HepG2 (cell line): Measurements from ENCODE around the gene NPC1. TPM values are rescaled to one million over a fixed set of nuclear protein-coding genes. Genes with fewer than 3 reads are reported as not detected.

Experiments
- CHD2 ChIP-seq: IDR thresholded peaks from 2 replicates; pipeline ENCODE4 v1.6.1; 2011; ENCODE audit warnings: low read depth, low read length, improper control_type of control experiment
- PHF5A ChIP-seq: IDR thresholded peaks from one replicate; pipeline ENCODE4 v1.6.1; 2018; ENCODE audit warnings: low read depth, missing genetic modification reagents; ENCODE audit not compliant: unreplicated experiment
- SP2 ChIP-seq: sonication (generic); formaldehyde crosslinking; IDR thresholded peaks from 2 replicates; pipeline ENCODE4 v1.5.1; 2020; ENCODE audit warnings: mild to moderate bottlenecking, missing genetic modification reagents
- SPEN ChIP-seq: sonication (generic); formaldehyde crosslinking; IDR thresholded peaks from 2 replicates; pipeline ENCODE4 v1.5.1; 2020; ENCODE audit warnings: low read depth, mild to moderate bottlenecking, missing genetic modification reagents
- polyA plus RNA-seq, 8 experiments: library from polyadenylated mRNA; depleted of rRNA in 3 of 8; stranded (reverse) in 7 of 8; unstranded in 1 of 8; fragments of >200 nt; fragmentation: Illumina TruSeq in 4 of 8; extraction: Trizol in 4 of 8; gene quantifications; 2 replicates each; pipeline versions ENCODE4 v1.2.1 to v1.2.3, GENCODE V29; 2011 to 2016; ENCODE audit warnings: low read depth in 4 of 8, missing spikeins in 1 of 8, mixed read lengths in 1 of 8; ENCODE audit not compliant: insufficient read depth in 1 of 8
- total RNA-seq, 5 experiments: library from RNA; depleted of rRNA; stranded (reverse); fragments of >200 nt; fragmentation: Illumina TruSeq; extraction: Trizol; gene quantifications; 2 replicates each; pipeline ENCODE4 v1.2.3, GENCODE V29; 2016; ENCODE audit warnings: low read depth in 1 of 5
- TF ChIP-seq, protein P1 (sequence below): sonication (generic); formaldehyde crosslinking; IDR thresholded peaks from one replicate; pipeline ENCODE4 v1.5.1; 2020; ENCODE audit warnings: mild to moderate bottlenecking, missing genetic modification reagents; ENCODE audit errors: not compliant biosample characterization
- TF ChIP-seq, protein P2 (sequence below): sonication (generic); formaldehyde crosslinking; IDR thresholded peaks from 2 replicates; pipeline ENCODE4 v1.8.1; 2023; ENCODE audit warnings: mild to moderate bottlenecking, missing genetic modification reagents
- TF ChIP-seq, protein P3 (sequence below): sonication (generic); formaldehyde crosslinking; conservative IDR thresholded peaks from 2 replicates; pipeline ENCODE4 v1.8.0; 2022; ENCODE audit warnings: mild to moderate bottlenecking, moderate library complexity, missing genetic modification reagents
- TF ChIP-seq, protein P4 (sequence below): sonication (generic); formaldehyde crosslinking; IDR thresholded peaks from 2 replicates; pipeline ENCODE4 v1.4.0; 2020; ENCODE audit warnings: missing genetic modification reagents

The NPC1 gene
- total and polyA plus RNA-seq, 2 of the 13 experiments (the other 11 are each of a cell fraction or from before 2014, with no cell fraction given): 46.5 to 114 TPM

DNA sequence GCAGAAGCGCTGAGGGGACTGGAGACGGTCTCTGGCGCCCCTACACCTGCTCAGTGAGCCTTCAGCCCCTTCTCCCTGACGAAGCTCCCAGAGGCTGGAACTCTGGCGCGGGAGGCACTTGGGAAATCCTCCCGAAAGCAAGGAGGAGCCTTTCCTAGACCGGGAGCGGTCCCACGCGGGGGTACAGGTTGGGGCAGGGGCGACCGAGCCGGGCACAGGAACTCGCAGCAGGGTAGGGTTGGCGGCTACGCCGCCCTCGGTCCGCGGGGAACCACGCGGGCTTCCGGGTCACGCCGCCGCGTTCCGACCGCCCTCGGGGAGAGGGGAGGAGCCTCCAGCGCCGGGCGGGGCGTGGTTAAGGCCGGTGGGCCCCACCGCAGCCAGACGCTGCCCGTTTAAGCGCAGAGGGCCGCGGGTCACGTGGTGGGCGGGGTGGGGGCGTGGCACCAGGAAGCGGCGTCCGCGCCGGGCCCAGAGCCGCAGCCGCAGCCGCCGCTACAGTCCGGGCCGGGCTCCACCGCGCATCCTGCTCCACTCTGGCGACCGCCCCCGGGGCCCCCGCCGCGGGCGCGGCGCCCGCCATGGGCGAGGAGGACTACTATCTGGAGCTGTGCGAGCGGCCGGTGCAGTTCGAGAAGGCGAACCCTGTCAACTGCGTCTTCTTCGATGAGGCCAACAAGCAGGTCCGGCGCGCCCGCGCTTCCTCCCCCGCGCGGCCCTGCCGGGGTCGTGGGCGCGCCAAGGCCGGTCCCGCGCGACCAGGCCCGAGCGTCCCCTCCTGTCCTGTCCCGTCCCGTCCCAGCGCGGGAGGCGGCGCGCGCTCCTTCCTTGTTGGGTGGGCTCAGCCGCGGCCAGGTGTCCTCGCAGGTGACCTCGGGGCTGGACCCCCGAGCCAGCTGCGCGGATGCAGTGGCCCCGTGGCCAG, 83.0 kb downstream of the NPC1 start, which contains the start of gene RMC1 (continued):
- TF ChIP-seq, protein P1, sequence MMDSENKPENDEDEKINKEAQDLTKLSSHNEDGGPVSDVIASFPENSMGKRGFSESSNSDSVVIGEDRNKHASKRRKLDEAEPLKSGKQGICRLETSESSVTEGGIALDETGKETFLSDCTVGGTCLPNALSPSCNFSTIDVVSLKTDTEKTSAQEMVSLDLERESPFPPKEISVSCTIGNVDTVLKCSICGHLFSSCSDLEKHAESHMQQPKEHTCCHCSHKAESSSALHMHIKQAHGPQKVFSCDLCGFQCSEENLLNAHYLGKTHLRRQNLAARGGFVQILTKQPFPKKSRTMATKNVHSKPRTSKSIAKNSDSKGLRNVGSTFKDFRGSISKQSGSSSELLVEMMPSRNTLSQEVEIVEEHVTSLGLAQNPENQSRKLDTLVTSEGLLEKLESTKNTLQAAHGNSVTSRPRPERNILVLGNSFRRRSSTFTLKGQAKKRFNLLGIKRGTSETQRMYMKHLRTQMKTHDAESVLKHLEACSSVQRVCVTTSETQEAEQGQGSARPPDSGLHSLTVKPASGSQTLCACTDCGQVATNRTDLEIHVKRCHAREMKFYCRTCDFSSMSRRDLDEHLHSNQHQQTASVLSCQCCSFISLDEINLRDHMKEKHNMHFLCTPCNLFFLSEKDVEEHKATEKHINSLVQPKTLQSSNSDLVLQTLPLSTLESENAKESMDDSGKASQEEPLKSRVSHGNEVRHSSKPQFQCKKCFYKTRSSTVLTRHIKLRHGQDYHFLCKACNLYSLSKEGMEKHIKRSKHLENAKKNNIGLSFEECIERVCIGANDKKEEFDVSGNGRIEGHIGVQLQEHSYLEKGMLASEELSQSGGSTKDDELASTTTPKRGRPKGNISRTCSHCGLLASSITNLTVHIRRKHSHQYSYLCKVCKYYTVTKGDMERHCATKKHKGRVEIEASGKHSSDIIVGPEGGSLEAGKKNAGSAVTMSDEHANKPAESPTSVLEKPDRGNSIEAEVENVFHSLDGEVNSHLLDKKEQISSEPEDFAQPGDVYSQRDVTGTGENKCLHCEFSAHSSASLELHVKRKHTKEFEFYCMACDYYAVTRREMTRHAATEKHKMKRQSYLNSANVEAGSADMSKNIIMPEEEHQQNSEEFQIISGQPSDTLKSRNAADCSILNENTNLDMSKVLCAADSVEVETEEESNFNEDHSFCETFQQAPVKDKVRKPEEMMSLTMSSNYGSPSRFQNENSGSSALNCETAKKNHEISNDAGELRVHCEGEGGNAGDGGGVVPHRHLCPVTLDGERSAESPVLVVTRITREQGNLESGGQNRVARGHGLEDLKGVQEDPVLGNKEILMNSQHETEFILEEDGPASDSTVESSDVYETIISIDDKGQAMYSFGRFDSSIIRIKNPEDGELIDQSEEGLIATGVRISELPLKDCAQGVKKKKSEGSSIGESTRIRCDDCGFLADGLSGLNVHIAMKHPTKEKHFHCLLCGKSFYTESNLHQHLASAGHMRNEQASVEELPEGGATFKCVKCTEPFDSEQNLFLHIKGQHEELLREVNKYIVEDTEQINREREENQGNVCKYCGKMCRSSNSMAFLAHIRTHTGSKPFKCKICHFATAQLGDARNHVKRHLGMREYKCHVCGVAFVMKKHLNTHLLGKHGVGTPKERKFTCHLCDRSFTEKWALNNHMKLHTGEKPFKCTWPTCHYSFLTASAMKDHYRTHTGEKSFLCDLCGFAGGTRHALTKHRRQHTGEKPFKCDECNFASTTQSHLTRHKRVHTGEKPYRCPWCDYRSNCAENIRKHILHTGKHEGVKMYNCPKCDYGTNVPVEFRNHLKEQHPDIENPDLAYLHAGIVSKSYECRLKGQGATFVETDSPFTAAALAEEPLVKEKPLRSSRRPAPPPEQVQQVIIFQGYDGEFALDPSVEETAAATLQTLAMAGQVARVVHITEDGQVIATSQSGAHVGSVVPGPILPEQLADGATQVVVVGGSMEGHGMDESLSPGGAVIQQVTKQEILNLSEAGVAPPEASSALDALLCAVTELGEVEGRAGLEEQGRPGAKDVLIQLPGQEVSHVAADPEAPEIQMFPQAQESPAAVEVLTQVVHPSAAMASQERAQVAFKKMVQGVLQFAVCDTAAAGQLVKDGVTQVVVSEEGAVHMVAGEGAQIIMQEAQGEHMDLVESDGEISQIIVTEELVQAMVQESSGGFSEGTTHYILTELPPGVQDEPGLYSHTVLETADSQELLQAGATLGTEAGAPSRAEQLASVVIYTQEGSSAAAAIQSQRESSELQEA (CRISPR knock-in tag): no peak
- TF ChIP-seq, protein P2, sequence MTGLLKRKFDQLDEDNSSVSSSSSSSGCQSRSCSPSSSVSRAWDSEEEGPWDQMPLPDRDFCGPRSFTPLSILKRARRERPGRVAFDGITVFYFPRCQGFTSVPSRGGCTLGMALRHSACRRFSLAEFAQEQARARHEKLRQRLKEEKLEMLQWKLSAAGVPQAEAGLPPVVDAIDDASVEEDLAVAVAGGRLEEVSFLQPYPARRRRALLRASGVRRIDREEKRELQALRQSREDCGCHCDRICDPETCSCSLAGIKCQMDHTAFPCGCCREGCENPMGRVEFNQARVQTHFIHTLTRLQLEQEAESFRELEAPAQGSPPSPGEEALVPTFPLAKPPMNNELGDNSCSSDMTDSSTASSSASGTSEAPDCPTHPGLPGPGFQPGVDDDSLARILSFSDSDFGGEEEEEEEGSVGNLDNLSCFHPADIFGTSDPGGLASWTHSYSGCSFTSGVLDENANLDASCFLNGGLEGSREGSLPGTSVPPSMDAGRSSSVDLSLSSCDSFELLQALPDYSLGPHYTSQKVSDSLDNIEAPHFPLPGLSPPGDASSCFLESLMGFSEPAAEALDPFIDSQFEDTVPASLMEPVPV (CRISPR knock-in tag): no peak
- TF ChIP-seq, protein P3, sequence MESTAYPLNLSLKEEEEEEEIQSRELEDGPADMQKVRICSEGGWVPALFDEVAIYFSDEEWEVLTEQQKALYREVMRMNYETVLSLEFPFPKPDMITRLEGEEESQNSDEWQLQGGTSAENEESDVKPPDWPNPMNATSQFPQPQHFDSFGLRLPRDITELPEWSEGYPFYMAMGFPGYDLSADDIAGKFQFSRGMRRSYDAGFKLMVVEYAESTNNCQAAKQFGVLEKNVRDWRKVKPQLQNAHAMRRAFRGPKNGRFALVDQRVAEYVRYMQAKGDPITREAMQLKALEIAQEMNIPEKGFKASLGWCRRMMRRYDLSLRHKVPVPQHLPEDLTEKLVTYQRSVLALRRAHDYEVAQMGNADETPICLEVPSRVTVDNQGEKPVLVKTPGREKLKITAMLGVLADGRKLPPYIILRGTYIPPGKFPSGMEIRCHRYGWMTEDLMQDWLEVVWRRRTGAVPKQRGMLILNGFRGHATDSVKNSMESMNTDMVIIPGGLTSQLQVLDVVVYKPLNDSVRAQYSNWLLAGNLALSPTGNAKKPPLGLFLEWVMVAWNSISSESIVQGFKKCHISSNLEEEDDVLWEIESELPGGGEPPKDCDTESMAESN (CRISPR knock-in tag): peak; percentile 94
- TF ChIP-seq PHF5A (CRISPR knock-in tag): no peak
- 0 out of 2 replicates have a peak, but pooled peaks have one; percentile 30 for TF ChIP-seq CHD2
- TF ChIP-seq SP2 (CRISPR knock-in tag): peak; percentile 25; the same call in 1 of the 2 replicates
- peak; percentile 73; the same call in 1 of the 2 replicates for TF ChIP-seq SPEN (CRISPR knock-in tag)
- TF ChIP-seq, protein P4, sequence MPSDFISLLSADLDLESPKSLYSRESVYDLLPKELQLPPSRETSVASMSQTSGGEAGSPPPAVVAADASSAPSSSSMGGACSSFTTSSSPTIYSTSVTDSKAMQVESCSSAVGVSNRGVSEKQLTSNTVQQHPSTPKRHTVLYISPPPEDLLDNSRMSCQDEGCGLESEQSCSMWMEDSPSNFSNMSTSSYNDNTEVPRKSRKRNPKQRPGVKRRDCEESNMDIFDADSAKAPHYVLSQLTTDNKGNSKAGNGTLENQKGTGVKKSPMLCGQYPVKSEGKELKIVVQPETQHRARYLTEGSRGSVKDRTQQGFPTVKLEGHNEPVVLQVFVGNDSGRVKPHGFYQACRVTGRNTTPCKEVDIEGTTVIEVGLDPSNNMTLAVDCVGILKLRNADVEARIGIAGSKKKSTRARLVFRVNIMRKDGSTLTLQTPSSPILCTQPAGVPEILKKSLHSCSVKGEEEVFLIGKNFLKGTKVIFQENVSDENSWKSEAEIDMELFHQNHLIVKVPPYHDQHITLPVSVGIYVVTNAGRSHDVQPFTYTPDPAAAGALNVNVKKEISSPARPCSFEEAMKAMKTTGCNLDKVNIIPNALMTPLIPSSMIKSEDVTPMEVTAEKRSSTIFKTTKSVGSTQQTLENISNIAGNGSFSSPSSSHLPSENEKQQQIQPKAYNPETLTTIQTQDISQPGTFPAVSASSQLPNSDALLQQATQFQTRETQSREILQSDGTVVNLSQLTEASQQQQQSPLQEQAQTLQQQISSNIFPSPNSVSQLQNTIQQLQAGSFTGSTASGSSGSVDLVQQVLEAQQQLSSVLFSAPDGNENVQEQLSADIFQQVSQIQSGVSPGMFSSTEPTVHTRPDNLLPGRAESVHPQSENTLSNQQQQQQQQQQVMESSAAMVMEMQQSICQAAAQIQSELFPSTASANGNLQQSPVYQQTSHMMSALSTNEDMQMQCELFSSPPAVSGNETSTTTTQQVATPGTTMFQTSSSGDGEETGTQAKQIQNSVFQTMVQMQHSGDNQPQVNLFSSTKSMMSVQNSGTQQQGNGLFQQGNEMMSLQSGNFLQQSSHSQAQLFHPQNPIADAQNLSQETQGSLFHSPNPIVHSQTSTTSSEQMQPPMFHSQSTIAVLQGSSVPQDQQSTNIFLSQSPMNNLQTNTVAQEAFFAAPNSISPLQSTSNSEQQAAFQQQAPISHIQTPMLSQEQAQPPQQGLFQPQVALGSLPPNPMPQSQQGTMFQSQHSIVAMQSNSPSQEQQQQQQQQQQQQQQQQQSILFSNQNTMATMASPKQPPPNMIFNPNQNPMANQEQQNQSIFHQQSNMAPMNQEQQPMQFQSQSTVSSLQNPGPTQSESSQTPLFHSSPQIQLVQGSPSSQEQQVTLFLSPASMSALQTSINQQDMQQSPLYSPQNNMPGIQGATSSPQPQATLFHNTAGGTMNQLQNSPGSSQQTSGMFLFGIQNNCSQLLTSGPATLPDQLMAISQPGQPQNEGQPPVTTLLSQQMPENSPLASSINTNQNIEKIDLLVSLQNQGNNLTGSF: no peak
